Measurements from ENCODE around the gene COL7A1. TPM values are rescaled to one million over a fixed set of nuclear protein-coding genes. Genes with fewer than 3 reads are reported as not detected.
A peak's percentile ranks its signal among the peaks of the same experiment; 100 is the strongest.

COL7A1 gene
- total RNA-seq, 1 experiment from 2014 or later, result 6.8 TPM

GRCh38 chr3:48619541-48620524 lies 24.7 kb upstream of the COL7A1 start:
- DNase-seq (ENCODE audit: low spot score), result no peak

GRCh38 chr3:48617559-48617958 lies 22.4 kb upstream of the COL7A1 start:
- DNase-seq (ENCODE audit: low spot score), result no peak

- DNase-seq (ENCODE audit: low spot score), result no peak
These were observed 18.9 kb upstream of the COL7A1 start for GRCh38 chr3:48614044-48614443.

- DNase-seq (ENCODE audit: low spot score), result no peak
These were observed 17.2 kb upstream of the COL7A1 start for GRCh38 chr3:48612309-48612708.

- peak; percentile 82 for DNase-seq (ENCODE audit: low spot score)
These were observed 14.2 kb upstream of the COL7A1 start, which contains the start of gene UQCRC1 for GRCh38 chr3:48609088-48610005. Gene UQCRC1, minus strand, starts transcription at chr3:48609646. Its CDS starts 26 bp downstream, at chr3:48609620.

GRCh38 chr3:48607519-48607918 lies 12.4 kb upstream of the COL7A1 start:
- no peak for DNase-seq (ENCODE audit: low spot score)

GRCh38 chr3:48601622-48601994 lies 6.5 kb upstream of the COL7A1 start:
- DNase-seq (ENCODE audit: low spot score), result no peak

- no peak for DNase-seq (ENCODE audit: low spot score)
These were observed 5.8 kb upstream of the COL7A1 start for GRCh38 chr3:48600711-48601621.

- DNase-seq (ENCODE audit: low spot score), result no peak
These were observed 4.6 kb upstream of the COL7A1 start for GRCh38 chr3:48599509-48600285.

GRCh38 chr3:48599077-48599501 lies 4.0 kb upstream of the COL7A1 start:
- DNase-seq (ENCODE audit: low spot score), result no peak

- peak; percentile 90 for DNase-seq (ENCODE audit: low spot score)
These were observed 3.4 kb upstream of the COL7A1 start for GRCh38 chr3:48598323-48599076.

GRCh38 chr3:48597408-48597800 lies 2.3 kb upstream of the COL7A1 start:
- no peak for DNase-seq (ENCODE audit: low spot score)

- no peak for DNase-seq (ENCODE audit: low spot score)
These were observed 1.7 kb upstream of the COL7A1 start for GRCh38 chr3:48596676-48597407.

GRCh38 chr3:48596157-48596556 lies 1.0 kb upstream of the COL7A1 start:
- no peak for DNase-seq (ENCODE audit: low spot score)

- peak; percentile 83 for DNase-seq (ENCODE audit: low spot score)
These were observed 495 bp upstream of the COL7A1 start for GRCh38 chr3:48595526-48596121.

GRCh38 chr3:48594417-48595049 lies 596 bp downstream of the COL7A1 start:
- no peak for DNase-seq (ENCODE audit: low spot score)

- DNase-seq (ENCODE audit: low spot score), result no peak
These were observed 1.8 kb downstream of the COL7A1 start for GRCh38 chr3:48593337-48593736.

- DNase-seq (ENCODE audit: low spot score), result no peak
These were observed 2.5 kb downstream of the COL7A1 start for GRCh38 chr3:48592519-48593087.

Data from H4 (cell line).